ENCODE data around the gene DOK3.

DOK3 gene

DNA sequence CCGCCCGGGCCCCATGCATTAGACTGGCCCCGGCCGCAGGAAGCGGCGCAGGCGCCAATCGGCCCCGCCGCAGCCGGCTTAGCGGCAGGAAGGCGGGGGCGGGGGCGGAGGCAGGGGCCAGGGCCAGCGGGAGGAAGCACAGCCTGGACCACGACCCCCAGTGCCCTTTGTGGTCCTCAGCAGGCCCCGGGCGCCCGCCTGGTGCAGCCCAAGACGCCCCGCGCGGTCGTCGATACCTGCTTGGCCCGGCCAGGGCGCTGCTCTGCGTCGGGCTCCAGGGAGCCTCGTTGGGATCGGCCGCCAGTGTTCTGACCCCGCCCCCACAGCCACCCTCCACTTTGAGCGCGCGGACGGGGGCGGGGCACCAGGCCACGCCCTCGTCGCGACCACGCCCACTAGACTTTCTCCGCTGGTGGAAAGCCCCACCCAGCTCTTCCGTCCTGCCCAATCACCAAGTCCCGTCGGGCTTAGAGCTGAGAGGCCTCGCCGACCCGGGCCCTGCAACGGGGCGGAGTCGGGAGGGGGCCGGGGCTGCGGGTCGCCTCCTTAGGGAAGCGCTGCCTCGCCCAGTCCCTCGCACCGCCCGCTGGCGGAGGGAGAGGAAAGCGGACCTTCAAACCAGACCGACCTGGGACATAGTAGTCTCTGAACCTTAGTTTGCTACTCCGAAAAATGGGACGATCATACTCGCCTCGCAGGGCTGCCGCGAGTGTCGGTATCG, 12.2 kb downstream of the DOK3 start, which contains the start of gene PDLIM7:
PDLIM7 (minus strand) TSS at position 313 of the 721 bp plus-strand sequence. CDS start 1,092 bp downstream, outside the sequence.
- peak; percentile 95 for DNase-seq
- peak within 1 kb of the TSS; percentile 94 for H3K4me2 ChIP-seq (ENCODE audit: insufficient read depth, low read length)
- TF ChIP-seq, protein P1, sequence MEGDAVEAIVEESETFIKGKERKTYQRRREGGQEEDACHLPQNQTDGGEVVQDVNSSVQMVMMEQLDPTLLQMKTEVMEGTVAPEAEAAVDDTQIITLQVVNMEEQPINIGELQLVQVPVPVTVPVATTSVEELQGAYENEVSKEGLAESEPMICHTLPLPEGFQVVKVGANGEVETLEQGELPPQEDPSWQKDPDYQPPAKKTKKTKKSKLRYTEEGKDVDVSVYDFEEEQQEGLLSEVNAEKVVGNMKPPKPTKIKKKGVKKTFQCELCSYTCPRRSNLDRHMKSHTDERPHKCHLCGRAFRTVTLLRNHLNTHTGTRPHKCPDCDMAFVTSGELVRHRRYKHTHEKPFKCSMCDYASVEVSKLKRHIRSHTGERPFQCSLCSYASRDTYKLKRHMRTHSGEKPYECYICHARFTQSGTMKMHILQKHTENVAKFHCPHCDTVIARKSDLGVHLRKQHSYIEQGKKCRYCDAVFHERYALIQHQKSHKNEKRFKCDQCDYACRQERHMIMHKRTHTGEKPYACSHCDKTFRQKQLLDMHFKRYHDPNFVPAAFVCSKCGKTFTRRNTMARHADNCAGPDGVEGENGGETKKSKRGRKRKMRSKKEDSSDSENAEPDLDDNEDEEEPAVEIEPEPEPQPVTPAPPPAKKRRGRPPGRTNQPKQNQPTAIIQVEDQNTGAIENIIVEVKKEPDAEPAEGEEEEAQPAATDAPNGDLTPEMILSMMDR (IDR thresholded peaks at IDR 0.05; ENCODE audit: borderline replicate concordance, extremely low read depth, low read length, poor library complexity, severe bottlenecking): no peak
- TF ChIP-seq EZH2 (IDR thresholded peaks at IDR 0.05; ENCODE audit: borderline replicate concordance, low read depth, low read length, severe bottlenecking): no peak
- H3K79me2 ChIP-seq (ENCODE audit: insufficient read depth, low read length): no peaks in the 10 kb centered on the region
- H3K36me3 ChIP-seq (ENCODE audit: insufficient read depth, low read length): no peaks in the 10 kb centered on the region
- H3K27me3 ChIP-seq (ENCODE audit: insufficient read depth, low read length, poor library complexity): no peaks in the 10 kb centered on the region
- H3K9ac ChIP-seq (ENCODE audit: low read depth, low read length): peak within 1 kb of the TSS; percentile 66
- H3K4me3 ChIP-seq (ENCODE audit: low read depth in 1 of 2, low read length in 2 of 2): peak within 1 kb of the TSS; percentile 38 to 66; a peak in 3 of 4 replicates
- H3K9me3 ChIP-seq (ENCODE audit: insufficient read depth, low read length, severe bottlenecking): no peaks in the 10 kb centered on the region
- peak within 1 kb of the TSS; percentile 71 for H2AFZ ChIP-seq (ENCODE audit: low read depth, low read length)
- H3K27ac ChIP-seq (ENCODE audit: low read length): peak within 1 kb of the TSS; percentile 55; the same call in 1 of the 2 replicates
- peak; percentile 92 for ATAC-seq (ENCODE audit: insufficient read depth, low read depth)
- H4K20me1 ChIP-seq (ENCODE audit: insufficient read depth, low read length): peaks cover 5% of the 10 kb centered on the region
- peaks cover 24% of the 10 kb centered on the region for H3K4me1 ChIP-seq (ENCODE audit: insufficient read depth, low read length)

DNA sequence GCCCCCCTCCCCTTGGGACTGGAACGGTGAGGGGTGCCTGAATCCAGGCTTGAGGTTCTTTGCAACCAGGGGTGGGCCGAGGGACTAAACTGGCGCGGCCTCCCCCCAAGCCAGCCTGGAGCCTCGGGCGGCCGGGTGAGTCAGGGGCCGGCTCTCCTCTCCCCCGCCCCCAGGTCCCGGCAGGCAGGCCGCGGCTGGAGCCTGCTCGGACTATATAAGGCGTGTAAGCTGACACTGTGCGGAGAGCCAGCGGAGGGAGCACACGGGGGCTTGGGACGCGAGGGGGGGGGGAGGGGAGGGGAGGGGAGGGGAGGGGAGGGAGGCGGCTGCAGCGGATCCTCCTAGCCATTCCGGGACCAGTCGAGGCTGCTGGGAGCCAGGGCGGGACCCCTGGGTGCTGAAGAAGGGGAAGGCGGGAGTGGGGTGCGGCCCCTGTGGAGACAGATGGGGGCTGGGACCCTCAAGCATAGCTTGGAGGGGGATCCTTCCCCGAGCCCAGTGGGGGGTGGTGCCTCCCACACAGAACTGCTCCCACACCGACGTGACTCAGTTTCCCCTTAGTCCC, 12.8 kb downstream of the DOK3 start:
- Histone ChIP-seq H3K9ac (ENCODE audit: low read depth, low read length) (peak overlapping the region; percentile 66), H3K4me1 (ENCODE audit: insufficient read depth, low read length) (peaks cover 24% of the 10 kb centered on the region), H3K27ac (ENCODE audit: low read length) (peak overlapping the region; percentile 55; the same call in 1 of the 2 replicates), H4K20me1 (ENCODE audit: insufficient read depth, low read length) (peaks cover 5% of the 10 kb centered on the region), H3K9me3 (ENCODE audit: insufficient read depth, low read length, severe bottlenecking) (no peaks in the 10 kb centered on the region), H3K4me3 (ENCODE audit: low read depth in 1 of 2, low read length in 2 of 2) (peak overlapping the region; percentile 38 to 66; a peak in 3 of 4 replicates), H3K36me3 (ENCODE audit: insufficient read depth, low read length) (no peaks in the 10 kb centered on the region), H2AFZ (ENCODE audit: low read depth, low read length) (peak overlapping the region; percentile 67), H3K27me3 (ENCODE audit: insufficient read depth, low read length, poor library complexity) (no peaks in the 10 kb centered on the region), H3K4me2 (ENCODE audit: insufficient read depth, low read length) (peak overlapping the region; percentile 94), H3K79me2 (ENCODE audit: insufficient read depth, low read length) (no peaks in the 10 kb centered on the region)
- TF ChIP-seq, protein P1 (IDR thresholded peaks at IDR 0.05; ENCODE audit: borderline replicate concordance, extremely low read depth, low read length, poor library complexity, severe bottlenecking): no peak
- TF ChIP-seq EZH2 (IDR thresholded peaks at IDR 0.05; ENCODE audit: borderline replicate concordance, low read depth, low read length, severe bottlenecking): no peak
- ATAC-seq (ENCODE audit: insufficient read depth, low read depth) (no peak; the same call in 2 of the 3 replicates), DNase-seq (no peak)

DNA sequence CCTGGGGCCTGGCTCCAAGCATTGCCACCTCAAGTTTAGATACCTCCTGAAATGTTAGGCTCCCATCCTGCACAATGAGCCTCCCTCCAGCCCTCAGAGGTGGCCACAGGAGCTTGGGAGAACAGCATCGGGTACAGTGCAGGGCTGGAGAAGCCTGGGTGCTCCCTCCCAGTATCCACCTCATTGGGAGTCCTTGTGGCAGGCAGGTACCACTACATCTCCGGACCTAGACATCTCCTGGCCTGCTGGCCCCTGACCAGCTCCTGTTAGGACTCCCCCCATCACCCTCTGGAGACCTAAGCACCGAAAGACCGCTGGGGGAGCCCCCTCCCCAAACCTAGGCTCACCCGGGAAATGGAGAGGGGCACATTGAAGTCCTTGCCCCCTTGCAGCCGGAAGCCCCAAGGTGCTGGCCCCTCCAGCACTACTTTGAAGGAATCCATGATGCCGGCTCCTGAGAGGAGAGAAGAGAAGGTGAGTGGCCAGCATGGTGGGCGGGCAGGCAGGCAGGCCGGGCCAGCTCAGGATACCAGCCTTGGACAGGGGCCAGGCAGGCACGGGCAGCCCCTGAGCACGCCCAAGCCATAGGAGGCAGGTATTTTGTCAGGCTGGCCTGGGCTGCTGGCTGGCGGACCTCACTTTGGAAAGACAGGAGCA, 13.4 kb downstream of the DOK3 start:
- Histone ChIP-seq H3K36me3 (ENCODE audit: insufficient read depth, low read length) (no peaks in the 10 kb centered on the region), H3K79me2 (ENCODE audit: insufficient read depth, low read length) (no peaks in the 10 kb centered on the region), H4K20me1 (ENCODE audit: insufficient read depth, low read length) (peaks cover 1% of the 10 kb centered on the region; the same call in 1 of the 2 replicates), H3K4me2 (ENCODE audit: insufficient read depth, low read length) (peak overlapping the region; percentile 94), H3K9ac (ENCODE audit: low read depth, low read length) (peak overlapping the region; percentile 66; the same call in 1 of the 2 replicates), H3K27ac (ENCODE audit: low read length) (no peak overlapping the region), H3K4me1 (ENCODE audit: insufficient read depth, low read length) (peaks cover 24% of the 10 kb centered on the region), H3K9me3 (ENCODE audit: insufficient read depth, low read length, severe bottlenecking) (no peaks in the 10 kb centered on the region), H2AFZ (ENCODE audit: low read depth, low read length) (no peak overlapping the region), H3K4me3 (ENCODE audit: low read depth in 1 of 2, low read length in 2 of 2) (peak overlapping the region in 1 of 2 experiments; percentile 66; a peak in 2 of 4 replicates), H3K27me3 (ENCODE audit: insufficient read depth, low read length, poor library complexity) (no peaks in the 10 kb centered on the region)
- no peak for DNase-seq
- ATAC-seq (ENCODE audit: insufficient read depth, low read depth): no peak
- no peak for TF ChIP-seq EZH2 (IDR thresholded peaks at IDR 0.05; ENCODE audit: borderline replicate concordance, low read depth, low read length, severe bottlenecking)
- TF ChIP-seq, protein P1 (IDR thresholded peaks at IDR 0.05; ENCODE audit: borderline replicate concordance, extremely low read depth, low read length, poor library complexity, severe bottlenecking): no peak

Measured in DND-41 (cell line).